MM.1S (cell line): ENCODE data around the gene COG5.

ENCODE experiments used
- EZH2 ChIP-seq: fragments of 300-600 bp; sonication (generic); optimal IDR thresholded peaks from 2 replicates; pipeline ENCODE3; 2017; ENCODE audit warnings: low read depth, mild to moderate bottlenecking, antibody characterized with exemption, low read length, mixed read lengths
- TF ChIP-seq, protein P1 (sequence below): fragments of 300-600 bp; sonication (generic); IDR thresholded peaks from 2 replicates; pipeline ENCODE4 v1.5.1; 2016; ENCODE audit warnings: antibody characterized with exemption, low read length, mixed read lengths

DNA sequence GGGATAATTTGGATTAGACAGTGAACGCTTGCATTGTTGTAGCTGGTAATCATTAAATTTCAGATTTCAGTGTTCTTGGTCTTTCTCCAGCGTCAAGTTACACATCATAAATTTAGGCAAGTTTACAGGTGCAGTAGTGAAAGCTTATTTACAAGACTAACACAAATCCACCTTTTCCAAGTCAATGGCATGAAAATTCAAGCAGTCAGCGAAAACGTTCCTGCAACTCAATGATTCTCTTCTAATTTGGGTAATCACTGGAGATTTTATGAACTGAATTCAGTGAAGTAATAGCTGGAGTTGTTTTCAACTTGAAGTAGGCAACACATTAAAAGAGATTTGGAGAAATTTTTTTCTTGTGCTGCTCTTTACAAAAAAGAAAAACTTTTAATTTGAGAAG is 34.2 kb upstream of the COG5 start:
- TF ChIP-seq, protein P1, sequence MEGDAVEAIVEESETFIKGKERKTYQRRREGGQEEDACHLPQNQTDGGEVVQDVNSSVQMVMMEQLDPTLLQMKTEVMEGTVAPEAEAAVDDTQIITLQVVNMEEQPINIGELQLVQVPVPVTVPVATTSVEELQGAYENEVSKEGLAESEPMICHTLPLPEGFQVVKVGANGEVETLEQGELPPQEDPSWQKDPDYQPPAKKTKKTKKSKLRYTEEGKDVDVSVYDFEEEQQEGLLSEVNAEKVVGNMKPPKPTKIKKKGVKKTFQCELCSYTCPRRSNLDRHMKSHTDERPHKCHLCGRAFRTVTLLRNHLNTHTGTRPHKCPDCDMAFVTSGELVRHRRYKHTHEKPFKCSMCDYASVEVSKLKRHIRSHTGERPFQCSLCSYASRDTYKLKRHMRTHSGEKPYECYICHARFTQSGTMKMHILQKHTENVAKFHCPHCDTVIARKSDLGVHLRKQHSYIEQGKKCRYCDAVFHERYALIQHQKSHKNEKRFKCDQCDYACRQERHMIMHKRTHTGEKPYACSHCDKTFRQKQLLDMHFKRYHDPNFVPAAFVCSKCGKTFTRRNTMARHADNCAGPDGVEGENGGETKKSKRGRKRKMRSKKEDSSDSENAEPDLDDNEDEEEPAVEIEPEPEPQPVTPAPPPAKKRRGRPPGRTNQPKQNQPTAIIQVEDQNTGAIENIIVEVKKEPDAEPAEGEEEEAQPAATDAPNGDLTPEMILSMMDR: no peak
- TF ChIP-seq EZH2: no peak
